Heart left ventricle (tissue), 16 donors: ENCODE results near the gene APOLD1. TPM values are rescaled to one million over a fixed set of nuclear protein-coding genes. Genes with fewer than 3 reads are reported as not detected.

Source experiments
- ATAC-seq, 4 donors: fragments of 200-7000 bp; cut with Tn5 transposase; one replicate each; pipeline ENCODE4 v1.9.1; 2020 to 2022; ENCODE audit warnings: moderate library complexity in 4 of 4, mild to moderate bottlenecking in 3 of 4, moderate number of reproducible peaks in 1 of 4
- DNase-seq, 5 donors: peaks; one replicate each; pipeline ENCODE4 v3.0.0-alpha.2; 2020
- H3K27ac ChIP-seq, 12 donors: fragments of 200-600 bp; sonication (generic) in 4 of 12; one replicate each; pipeline versions ENCODE4 v1.5.0 to v1.8.0; 2016 to 2022; ENCODE audit warnings: mild to moderate bottlenecking in 2 of 12
- H3K27me3 ChIP-seq, 9 donors: fragments of 200-600 bp; sonication (generic) in 2 of 9; one replicate each; pipeline versions ENCODE4 v1.5.1 to v1.8.0; 2016 to 2022; ENCODE audit warnings: mild to moderate bottlenecking in 3 of 9
- H3K36me3 ChIP-seq, 9 donors: fragments of 200-600 bp; sonication (generic) in 2 of 9; one replicate each; pipeline versions ENCODE4 v1.5.0 to v1.8.0; 2018 to 2022; ENCODE audit warnings: mild to moderate bottlenecking in 2 of 9
- H3K4me1 ChIP-seq, 12 donors: fragments of 200-600 bp; sonication (generic) in 4 of 12; one replicate each; pipeline versions ENCODE4 v1.5.0 to v1.8.0; 2016 to 2022; ENCODE audit warnings: mild to moderate bottlenecking in 3 of 12
- H3K4me3 ChIP-seq, 12 donors: fragments of 200-600 bp; sonication (generic) in 4 of 12; one replicate each; pipeline versions ENCODE4 v1.5.0 to v1.8.0; 2017 to 2022; ENCODE audit warnings: mild to moderate bottlenecking in 9 of 12, moderate library complexity in 4 of 12
- H3K9me3 ChIP-seq, 12 donors: fragments of 200-600 bp; sonication (generic) in 4 of 12; one replicate each; pipeline versions ENCODE4 v1.5.0 to v1.8.0; 2016 to 2022; ENCODE audit warnings: mild to moderate bottlenecking in 1 of 12
- CTCF ChIP-seq, 12 donors: fragments of 200-600 bp; sonication (generic) in 4 of 12; IDR thresholded peaks; one replicate each; pipeline versions ENCODE4 v1.5.0 to v1.8.0; 2018 to 2022; ENCODE audit warnings: antibody characterized with exemption in 12 of 12, mild to moderate bottlenecking in 5 of 12
- POLR2A ChIP-seq, 2 donors: fragments of 450-650 bp; IDR thresholded peaks; one replicate each; pipeline ENCODE4 v1.6.1; 2017; ENCODE audit warnings: antibody characterized with exemption in 2 of 2, mild to moderate bottlenecking in 2 of 2, moderate library complexity in 2 of 2
- WGBS, 4 donors: extraction: QIAGEN DNeasy Blood & Tissue Kit in 2 of 4; methylation state at CpG; one replicate each; pipeline versions ENCODE4 v1.1.5 to v1.1.7; 2013 to 2018; 5-methylcytosine and 5-hydroxymethylcytosine counted together
- intact Hi-C, 10 donors: fragments of 100-400 bp; cut with DNase I; formaldehyde crosslinking; loops; one replicate each; pipeline versions ENCODE4 v1.11.1 to v1.14.2; 2022
- polyA plus RNA-seq, 2 donors: library from polyadenylated mRNA; stranded (reverse); fragments of 200-250 nt; gene quantifications; one replicate each; pipeline ENCODE4 v1.2.3, GENCODE V29; 2013
- total RNA-seq, 9 donors: library from RNA; depleted of rRNA in 2 of 9; stranded (reverse); fragments of >200 nt in 2 of 9; fragmentation: NEBNext Ultra II Directional in 3 of 9; extraction: Animal tissue kit (Norgen Biotek cat#: 25700) in 3 of 9; gene quantifications; one replicate each; pipeline versions ENCODE4 v1.1.0 to v1.2.4, GENCODE V29; 2016 to 2023
- donor health status: ischemic (EF 13 %, LVEDD 7.1; RV severe dilation, severe dysfunction).
- donor health status: healthy with polysubstance abuse.
- donor health status: DM: no; HTN: yes; CAD: no.
- donor health status: DM: no; HTN: no; CAD: no.
- donor health status: ischemic (EF 25% LVEDD 6.9; RV normal size, moderate dysfunction).
- donor health status: ischemic (EF 25% LVEDD 5.7; RV mildly dilated, moderate dysfunction).
- donor health status: healthy.
- donor health status: DM: yes; HTN: yes; CAD: no.
- donor health status: ischemic (EF 35%, LVEDD 5.7; RV mildly dilated, moderate dysfunction).
- donor health status: nonischemic (EF 11% LVEDD 7.7; RV severe dilation, severe dysfunction).
- donor health status: DM: yes; HTN: yes; CAD: no.
- donor health status: PGD.
- donor health status: ischemic (EF 29% LVEDD 5.4; RV normal size, mild dysfunction).
- donor health status: nonischemic (EF 23%, LVEDD 6.1; RV moderate dilation, normal function).

Gene APOLD1
- total and polyA plus RNA-seq, 11 donors = 7.1 to 45.0 (median 15.2) TPM

GRCh38 chr12:12823300-12823699 is 37.8 kb downstream of the APOLD1 start:
- DNase-seq (no peak), ATAC-seq (no peak)
- 25 to 31% (median 26%) methylated on average over 2 of the region's 2 CpGs for WGBS, 4 donors
- peaks cover 5 to 86% (median 73%) of the 10 kb centered on the region in 9 donors for H3K36me3 ChIP-seq
- H3K4me1 ChIP-seq = peaks cover 0 to 24% (median 11%) of the 10 kb centered on the region in 12 donors
- H3K27ac ChIP-seq = no peak overlapping the region
- intact Hi-C loops = no loop called here
- H3K4me3 ChIP-seq = no peak overlapping the region
- TF ChIP-seq POLR2A (IDR thresholded peaks at IDR 0.05) (no peak), CTCF (IDR thresholded peaks at IDR 0.05) (no peak)
- no peaks in the 10 kb centered on the region for H3K9me3 ChIP-seq
- H3K27me3 ChIP-seq = no peaks in the 10 kb centered on the region

- no peaks in the 10 kb centered on the region for H3K9me3 ChIP-seq
- no peaks in the 10 kb centered on the region for H3K27me3 ChIP-seq
- no peak for DNase-seq
- intact Hi-C loops = no loop called here
- TF ChIP-seq POLR2A (IDR thresholded peaks at IDR 0.05) = no peak
- TF ChIP-seq CTCF (IDR thresholded peaks at IDR 0.05) = no peak
- no peak overlapping the region for H3K27ac ChIP-seq
- peaks cover 0 to 21% (median 11%) of the 10 kb centered on the region in 12 donors for H3K4me1 ChIP-seq
- H3K4me3 ChIP-seq = no peak overlapping the region
- no peak for ATAC-seq
- peaks cover 5 to 86% (median 78%) of the 10 kb centered on the region in 9 donors for H3K36me3 ChIP-seq
- whole genome bisulfite sequencing, 4 donors = 95 to 99% (median 98%) methylated on average over 5 of the region's 5 CpGs
Measured at GRCh38 chr12:12823811-12824210, 38.4 kb downstream of the APOLD1 start.

- intact Hi-C loops = loop anchor here in 6 of 10 donors (5.0 to 10.0 kb wide), 2 partner anchors 147 to 149 kb away; no protein-coding TSS in a partner anchor
- Histone ChIP-seq H3K4me3 (no peak overlapping the region), H3K27me3 (no peaks in the 10 kb centered on the region), H3K4me1 (peaks cover 0 to 4% (median 0%) of the 10 kb centered on the region in 12 donors), H3K27ac (no peak overlapping the region), H3K9me3 (no peaks in the 10 kb centered on the region), H3K36me3 (peaks cover 0 to 39% (median 32%) of the 10 kb centered on the region in 9 donors)
- no peak for TF ChIP-seq POLR2A (IDR thresholded peaks at IDR 0.05)
- TF ChIP-seq CTCF (IDR thresholded peaks at IDR 0.05) = no peak
- no peak for ATAC-seq
- WGBS, 4 donors = 87 to 96% (median 95%) methylated on average over 7 of the region's 7 CpGs
- DNase-seq = no peak
Measured at GRCh38 chr12:12835378-12836146, 50.1 kb downstream of the APOLD1 start.

- Histone ChIP-seq H3K27ac (no peak overlapping the region), H3K27me3 (no peaks in the 10 kb centered on the region), H3K4me3 (no peak overlapping the region), H3K36me3 (peaks cover 0 to 31% (median 22%) of the 10 kb centered on the region in 9 donors), H3K9me3 (no peaks in the 10 kb centered on the region), H3K4me1 (peaks cover 0 to 4% (median 0%) of the 10 kb centered on the region in 12 donors)
- ATAC-seq = no peak
- TF ChIP-seq CTCF (IDR thresholded peaks at IDR 0.05) (no peak), POLR2A (IDR thresholded peaks at IDR 0.05) (no peak)
- WGBS, 4 donors = 83 to 95% (median 89%) methylated on average over 6 of the region's 6 CpGs
- intact Hi-C loops = loop anchor here in 6 of 10 donors (5.0 to 10.0 kb wide), 2 partner anchors 146 to 148 kb away; no protein-coding TSS in a partner anchor
- DNase-seq = no peak
Measured at GRCh38 chr12:12836571-12836970, 51.1 kb downstream of the APOLD1 start.
